ENCODE data around the gene KMT2B.
"Not testable (repeated sequence)": the region's sequence is repeated elsewhere in the genome, so short reads cannot be mapped to it uniquely, and the experiment has no call there.

KMT2B gene, protein sequence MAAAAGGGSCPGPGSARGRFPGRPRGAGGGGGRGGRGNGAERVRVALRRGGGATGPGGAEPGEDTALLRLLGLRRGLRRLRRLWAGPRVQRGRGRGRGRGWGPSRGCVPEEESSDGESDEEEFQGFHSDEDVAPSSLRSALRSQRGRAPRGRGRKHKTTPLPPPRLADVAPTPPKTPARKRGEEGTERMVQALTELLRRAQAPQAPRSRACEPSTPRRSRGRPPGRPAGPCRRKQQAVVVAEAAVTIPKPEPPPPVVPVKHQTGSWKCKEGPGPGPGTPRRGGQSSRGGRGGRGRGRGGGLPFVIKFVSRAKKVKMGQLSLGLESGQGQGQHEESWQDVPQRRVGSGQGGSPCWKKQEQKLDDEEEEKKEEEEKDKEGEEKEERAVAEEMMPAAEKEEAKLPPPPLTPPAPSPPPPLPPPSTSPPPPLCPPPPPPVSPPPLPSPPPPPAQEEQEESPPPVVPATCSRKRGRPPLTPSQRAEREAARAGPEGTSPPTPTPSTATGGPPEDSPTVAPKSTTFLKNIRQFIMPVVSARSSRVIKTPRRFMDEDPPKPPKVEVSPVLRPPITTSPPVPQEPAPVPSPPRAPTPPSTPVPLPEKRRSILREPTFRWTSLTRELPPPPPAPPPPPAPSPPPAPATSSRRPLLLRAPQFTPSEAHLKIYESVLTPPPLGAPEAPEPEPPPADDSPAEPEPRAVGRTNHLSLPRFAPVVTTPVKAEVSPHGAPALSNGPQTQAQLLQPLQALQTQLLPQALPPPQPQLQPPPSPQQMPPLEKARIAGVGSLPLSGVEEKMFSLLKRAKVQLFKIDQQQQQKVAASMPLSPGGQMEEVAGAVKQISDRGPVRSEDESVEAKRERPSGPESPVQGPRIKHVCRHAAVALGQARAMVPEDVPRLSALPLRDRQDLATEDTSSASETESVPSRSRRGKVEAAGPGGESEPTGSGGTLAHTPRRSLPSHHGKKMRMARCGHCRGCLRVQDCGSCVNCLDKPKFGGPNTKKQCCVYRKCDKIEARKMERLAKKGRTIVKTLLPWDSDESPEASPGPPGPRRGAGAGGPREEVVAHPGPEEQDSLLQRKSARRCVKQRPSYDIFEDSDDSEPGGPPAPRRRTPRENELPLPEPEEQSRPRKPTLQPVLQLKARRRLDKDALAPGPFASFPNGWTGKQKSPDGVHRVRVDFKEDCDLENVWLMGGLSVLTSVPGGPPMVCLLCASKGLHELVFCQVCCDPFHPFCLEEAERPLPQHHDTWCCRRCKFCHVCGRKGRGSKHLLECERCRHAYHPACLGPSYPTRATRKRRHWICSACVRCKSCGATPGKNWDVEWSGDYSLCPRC (N-terminal part only)

DNA sequence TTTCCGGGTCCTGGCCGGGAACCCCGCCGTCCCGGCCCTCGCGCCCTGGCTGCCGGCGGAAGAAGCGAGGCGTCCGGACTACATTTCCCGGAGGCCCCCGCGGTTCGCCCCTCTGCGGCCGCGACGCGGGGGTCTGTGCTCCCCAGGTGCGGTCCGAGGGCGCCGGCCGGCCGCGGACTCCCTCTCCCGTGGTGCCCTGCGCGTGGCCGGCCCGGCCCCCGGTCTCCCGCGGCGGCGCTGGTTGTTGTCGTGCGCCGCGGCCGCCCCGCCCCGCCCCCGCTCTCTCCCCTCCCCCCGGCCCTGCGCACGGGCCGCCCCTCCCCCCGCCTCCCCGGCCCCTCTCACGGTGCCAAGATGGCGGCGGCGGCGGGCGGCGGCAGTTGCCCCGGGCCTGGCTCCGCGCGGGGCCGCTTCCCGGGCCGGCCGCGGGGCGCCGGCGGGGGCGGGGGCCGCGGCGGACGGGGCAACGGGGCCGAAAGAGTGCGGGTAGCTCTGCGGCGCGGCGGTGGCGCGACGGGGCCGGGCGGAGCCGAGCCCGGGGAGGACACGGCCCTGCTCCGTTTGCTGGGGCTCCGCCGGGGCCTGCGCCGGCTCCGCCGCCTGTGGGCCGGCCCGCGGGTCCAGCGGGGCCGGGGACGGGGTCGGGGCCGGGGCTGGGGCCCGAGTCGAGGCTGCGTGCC, at the start of gene KMT2B:
TSS of gene KMT2B (plus strand) at position 339 of the 680 bp plus-strand sequence. CDS start at position 355, 16 bp downstream.
- peak within 1 kb of the TSS; percentile 53 for H2AFZ ChIP-seq (ENCODE audit: low read length, unreplicated experiment)
- H3K36me3 ChIP-seq (ENCODE audit: insufficient read depth, low read length): no peaks in the 10 kb centered on the region
- no peaks in the 10 kb centered on the region for H3K27me3 ChIP-seq (ENCODE audit: insufficient read depth, low read length)
- H3K27ac ChIP-seq (ENCODE audit: low read depth, low read length): peak within 1 kb of the TSS; percentile 60
- peaks cover 4% of the 10 kb centered on the region for H3K4me1 ChIP-seq (ENCODE audit: control insufficient read depth, insufficient read depth, low read length, unreplicated experiment)
- peak within 1 kb of the TSS; percentile 88 for H3K4me3 ChIP-seq (ENCODE audit: low read depth, low read length)
- peaks cover 24% of the 10 kb centered on the region for H3K79me2 ChIP-seq (ENCODE audit: control insufficient read depth, insufficient read depth, low read length, unreplicated experiment)

DNA sequence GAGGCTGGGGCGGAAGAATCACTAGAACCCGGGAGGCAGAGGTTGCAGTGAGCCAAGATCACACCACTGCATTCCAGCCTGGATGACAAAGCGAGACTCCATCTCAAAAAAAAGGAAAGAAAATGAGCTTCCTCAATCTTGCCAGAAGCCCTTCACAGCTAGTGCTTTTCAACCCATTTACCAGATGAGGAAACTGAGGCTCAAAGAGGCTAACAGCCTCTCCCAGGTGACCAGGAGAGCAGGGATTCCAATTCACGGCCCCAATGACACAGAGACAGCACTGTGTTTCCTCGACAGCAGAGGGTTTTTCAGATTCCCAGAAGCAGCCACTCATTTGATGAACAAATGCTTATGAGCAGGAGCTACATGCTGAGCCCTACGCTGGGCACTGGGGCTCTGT, 48.2 kb upstream of the KMT2B start:
- H3K36me3 ChIP-seq (ENCODE audit: insufficient read depth, low read length): no peaks in the 10 kb centered on the region
- H3K27ac ChIP-seq (ENCODE audit: low read depth, low read length): no peak overlapping the region
- no peaks in the 10 kb centered on the region for H3K79me2 ChIP-seq (ENCODE audit: control insufficient read depth, insufficient read depth, low read length, unreplicated experiment)
- H3K4me1 ChIP-seq (ENCODE audit: control insufficient read depth, insufficient read depth, low read length, unreplicated experiment): no peaks in the 10 kb centered on the region
- no peak overlapping the region for H2AFZ ChIP-seq (ENCODE audit: low read length, unreplicated experiment)
- peaks cover 10% of the 10 kb centered on the region for H3K27me3 ChIP-seq (ENCODE audit: insufficient read depth, low read length)
- no peak overlapping the region for H3K4me3 ChIP-seq (ENCODE audit: low read depth, low read length)

DNA sequence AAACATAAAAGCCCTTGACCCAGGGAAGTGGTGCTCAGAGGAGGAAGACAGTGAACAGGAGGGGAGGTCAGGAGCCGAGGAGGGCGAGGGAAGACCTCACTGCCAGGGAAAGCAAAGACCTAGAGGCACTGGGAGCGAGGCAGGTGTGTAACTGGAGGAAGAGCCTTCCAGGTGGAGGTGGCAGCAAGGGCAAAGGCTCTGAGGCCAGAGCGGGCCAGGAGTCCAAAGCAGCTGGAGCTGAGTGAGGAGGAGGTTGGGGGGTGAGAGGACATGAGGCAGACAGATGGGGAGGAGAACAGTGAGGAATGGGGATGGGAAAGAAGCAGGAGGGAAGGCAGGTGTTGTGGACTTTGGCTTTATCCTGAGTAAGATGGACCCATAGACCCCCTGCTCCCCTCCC, 47.8 kb upstream of the KMT2B start:
- Histone ChIP-seq H3K4me1 (ENCODE audit: control insufficient read depth, insufficient read depth, low read length, unreplicated experiment) (no peaks in the 10 kb centered on the region), H3K27me3 (ENCODE audit: insufficient read depth, low read length) (peaks cover 10% of the 10 kb centered on the region), H3K79me2 (ENCODE audit: control insufficient read depth, insufficient read depth, low read length, unreplicated experiment) (no peaks in the 10 kb centered on the region), H3K4me3 (ENCODE audit: low read depth, low read length) (no peak overlapping the region), H3K36me3 (ENCODE audit: insufficient read depth, low read length) (no peaks in the 10 kb centered on the region), H2AFZ (ENCODE audit: low read length, unreplicated experiment) (no peak overlapping the region), H3K27ac (ENCODE audit: low read depth, low read length) (no peak overlapping the region)

DNA sequence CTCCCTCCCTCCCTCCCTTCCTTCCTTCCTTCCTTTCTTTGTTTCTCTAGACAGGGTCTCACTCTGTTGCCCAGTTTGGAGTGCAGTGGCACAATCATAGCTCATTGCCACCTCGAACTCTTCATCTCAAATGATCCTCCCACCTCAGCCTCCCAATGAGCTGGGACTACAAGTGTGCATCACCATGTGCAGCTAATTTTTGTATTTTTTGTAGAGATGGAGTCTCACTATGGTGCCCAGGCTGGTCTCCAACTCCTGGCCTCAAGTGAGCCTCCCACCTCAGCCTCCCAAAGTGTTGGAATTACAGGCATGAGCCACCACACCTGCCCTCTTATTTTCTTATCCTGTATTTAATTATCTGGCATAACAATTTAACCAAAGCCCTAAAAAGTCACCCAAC, 47.1 kb upstream of the KMT2B start:
- H3K4me3 ChIP-seq (ENCODE audit: low read depth, low read length): no peak overlapping the region
- H2AFZ ChIP-seq (ENCODE audit: low read length, unreplicated experiment): no peak overlapping the region
- no peaks in the 10 kb centered on the region for H3K36me3 ChIP-seq (ENCODE audit: insufficient read depth, low read length)
- no peak overlapping the region for H3K27ac ChIP-seq (ENCODE audit: low read depth, low read length)
- H3K4me1 ChIP-seq (ENCODE audit: control insufficient read depth, insufficient read depth, low read length, unreplicated experiment): no peaks in the 10 kb centered on the region
- peaks cover 10% of the 10 kb centered on the region for H3K27me3 ChIP-seq (ENCODE audit: insufficient read depth, low read length)
- H3K79me2 ChIP-seq (ENCODE audit: control insufficient read depth, insufficient read depth, low read length, unreplicated experiment): no peaks in the 10 kb centered on the region

DNA sequence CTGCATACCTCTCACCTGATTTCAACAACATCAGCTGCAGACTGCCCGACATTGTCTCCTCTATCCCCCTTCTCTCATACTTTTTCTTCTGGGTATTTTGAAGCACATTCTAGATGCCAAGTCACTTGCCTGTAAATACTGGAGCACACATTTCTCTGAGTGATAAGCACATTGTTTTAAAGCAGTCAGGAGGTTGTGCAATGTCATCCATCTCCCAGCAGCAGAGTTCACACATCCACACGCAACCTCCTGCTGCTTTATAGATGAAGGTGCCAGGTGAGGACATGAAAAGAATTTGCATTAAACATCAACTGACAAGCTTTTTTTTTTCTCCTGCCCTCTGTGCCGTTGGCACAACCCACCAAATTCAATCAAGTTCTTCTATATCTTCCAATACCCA, 46.0 kb upstream of the KMT2B start:
- Histone ChIP-seq H3K79me2 (ENCODE audit: control insufficient read depth, insufficient read depth, low read length, unreplicated experiment) (no peaks in the 10 kb centered on the region), H3K27me3 (ENCODE audit: insufficient read depth, low read length) (peaks cover 10% of the 10 kb centered on the region), H3K4me1 (ENCODE audit: control insufficient read depth, insufficient read depth, low read length, unreplicated experiment) (no peaks in the 10 kb centered on the region), H3K36me3 (ENCODE audit: insufficient read depth, low read length) (no peaks in the 10 kb centered on the region), H3K27ac (ENCODE audit: low read depth, low read length) (no peak overlapping the region), H3K4me3 (ENCODE audit: low read depth, low read length) (no peak overlapping the region), H2AFZ (ENCODE audit: low read length, unreplicated experiment) (no peak overlapping the region)

DNA sequence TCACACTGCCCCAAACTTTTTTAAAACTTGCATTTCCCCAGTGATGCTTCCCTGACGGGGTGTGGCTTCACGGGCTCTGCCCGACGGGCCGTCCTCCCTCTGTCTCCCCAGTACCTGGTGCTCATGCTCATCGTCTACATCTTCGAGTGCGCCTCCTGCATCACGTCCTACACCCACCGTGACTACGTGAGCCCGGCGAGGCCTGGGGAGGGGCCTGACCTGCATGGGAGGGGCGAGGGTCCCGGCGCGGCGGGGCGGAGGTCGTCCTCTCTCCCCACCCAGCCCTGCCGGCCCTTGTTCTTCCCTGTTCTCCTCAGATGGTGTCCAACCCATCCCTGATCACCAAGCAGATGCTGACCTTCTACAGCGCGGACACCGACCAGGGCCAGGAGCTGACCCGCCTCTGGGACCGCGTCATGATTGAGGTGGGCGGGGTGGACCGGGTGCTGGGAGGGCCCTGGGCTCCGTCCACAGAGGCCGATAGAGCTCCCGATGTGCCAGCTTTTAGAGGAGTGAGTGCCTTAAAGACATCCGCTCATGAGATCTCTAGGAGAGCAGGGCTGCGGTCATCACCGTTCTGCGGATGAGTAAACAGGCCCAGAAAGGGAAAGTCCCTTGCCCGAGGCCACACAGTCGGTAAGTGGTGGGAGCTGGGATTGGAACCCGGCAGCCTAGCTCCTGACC, 44.5 kb upstream of the KMT2B start:
- H3K27ac ChIP-seq (ENCODE audit: low read depth, low read length): no peak overlapping the region
- H3K27me3 ChIP-seq (ENCODE audit: insufficient read depth, low read length): peaks cover 10% of the 10 kb centered on the region

DNA sequence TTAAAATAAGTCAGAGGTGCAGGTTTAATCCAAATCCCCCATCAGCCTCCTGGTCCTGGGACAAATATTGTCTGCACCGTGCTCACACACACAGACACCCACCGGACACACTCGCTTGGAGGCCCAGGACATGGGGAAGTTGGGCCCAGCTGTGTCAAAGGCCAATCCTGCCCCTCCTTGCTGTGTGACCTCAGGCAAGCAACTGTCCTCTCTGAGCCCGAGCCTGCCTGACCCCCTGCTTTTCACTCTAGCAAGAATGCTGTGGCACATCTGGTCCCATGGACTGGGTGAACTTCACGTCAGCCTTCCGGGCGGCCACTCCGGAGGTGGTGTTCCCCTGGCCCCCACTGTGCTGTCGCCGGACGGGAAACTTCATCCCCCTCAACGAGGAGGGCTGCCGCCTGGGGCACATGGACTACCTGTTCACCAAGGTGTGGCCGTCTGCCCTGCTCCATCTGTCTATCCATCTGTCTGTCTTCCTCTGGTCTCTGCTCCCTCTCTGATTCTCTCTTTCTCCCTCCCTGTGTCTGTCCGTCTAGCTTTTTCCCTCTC, 42.1 kb upstream of the KMT2B start:
- H3K79me2 ChIP-seq (ENCODE audit: control insufficient read depth, insufficient read depth, low read length, unreplicated experiment): no peaks in the 10 kb centered on the region

More for the DNA sequence above, 44.5 kb upstream of the KMT2B start:
- H3K4me1 ChIP-seq (ENCODE audit: control insufficient read depth, insufficient read depth, low read length, unreplicated experiment): no peaks in the 10 kb centered on the region
- H3K79me2 ChIP-seq (ENCODE audit: control insufficient read depth, insufficient read depth, low read length, unreplicated experiment): no peaks in the 10 kb centered on the region
- H2AFZ ChIP-seq (ENCODE audit: low read length, unreplicated experiment): peak overlapping the region; percentile 31
- H3K36me3 ChIP-seq (ENCODE audit: insufficient read depth, low read length): no peaks in the 10 kb centered on the region
- peak overlapping the region; percentile 75 for H3K4me3 ChIP-seq (ENCODE audit: low read depth, low read length)

DNA sequence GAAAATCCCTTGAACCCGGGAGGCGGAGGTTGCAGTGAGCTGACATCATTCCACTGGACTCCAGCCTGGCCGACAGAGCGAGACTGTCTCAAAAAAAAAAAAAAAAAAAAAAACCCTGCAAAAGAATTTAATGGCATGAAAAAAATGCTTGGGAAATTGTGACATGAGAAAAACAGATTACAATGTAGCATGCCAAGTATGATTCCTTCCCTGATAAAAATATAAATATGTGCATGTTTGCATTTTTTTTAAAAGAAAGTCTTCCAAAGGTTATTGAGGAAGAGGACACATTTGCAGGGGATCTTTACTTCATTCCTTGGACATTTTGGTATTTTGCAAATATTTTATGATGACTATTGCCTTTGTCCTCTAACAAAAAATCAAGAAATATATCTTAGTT, 28.0 kb upstream of the KMT2B start:
- no peak overlapping the region for H2AFZ ChIP-seq (ENCODE audit: low read length, unreplicated experiment)
- H3K27ac ChIP-seq (ENCODE audit: low read depth, low read length): no peak overlapping the region
- no peaks in the 10 kb centered on the region for H3K4me1 ChIP-seq (ENCODE audit: control insufficient read depth, insufficient read depth, low read length, unreplicated experiment)
- no peak overlapping the region for H3K4me3 ChIP-seq (ENCODE audit: low read depth, low read length)
- no peaks in the 10 kb centered on the region for H3K79me2 ChIP-seq (ENCODE audit: control insufficient read depth, insufficient read depth, low read length, unreplicated experiment)
- H3K36me3 ChIP-seq (ENCODE audit: insufficient read depth, low read length): no peaks in the 10 kb centered on the region
- no peaks in the 10 kb centered on the region for H3K27me3 ChIP-seq (ENCODE audit: insufficient read depth, low read length)

More for the DNA sequence above, 42.1 kb upstream of the KMT2B start:
- Histone ChIP-seq H3K4me3 (ENCODE audit: low read depth, low read length) (no peak overlapping the region), H3K36me3 (ENCODE audit: insufficient read depth, low read length) (no peaks in the 10 kb centered on the region), H3K27me3 (ENCODE audit: insufficient read depth, low read length) (no peaks in the 10 kb centered on the region; the same call in 1 of the 2 replicates), H2AFZ (ENCODE audit: low read length, unreplicated experiment) (no peak overlapping the region), H3K27ac (ENCODE audit: low read depth, low read length) (no peak overlapping the region), H3K4me1 (ENCODE audit: control insufficient read depth, insufficient read depth, low read length, unreplicated experiment) (no peaks in the 10 kb centered on the region)

DNA sequence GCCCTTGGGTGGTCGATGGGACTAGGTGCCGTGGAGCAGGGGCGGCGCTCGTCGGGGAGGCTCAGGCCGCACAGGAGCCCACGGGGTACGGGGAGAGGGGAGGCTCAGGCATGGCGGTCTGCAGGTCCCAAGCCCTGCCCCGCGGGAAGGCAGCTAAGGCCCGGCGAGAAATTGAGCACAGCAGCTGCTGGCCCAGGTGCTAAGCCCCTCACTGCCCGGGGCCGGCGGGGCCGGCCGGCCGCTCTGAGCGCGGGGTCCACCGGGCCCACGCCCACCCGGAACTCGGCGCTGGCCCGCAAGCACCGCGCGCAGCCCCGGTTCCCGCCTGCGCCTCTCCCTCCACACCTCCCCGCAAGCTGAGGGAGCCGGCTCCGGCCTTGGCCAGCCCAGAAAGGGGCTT, 26.7 kb upstream of the KMT2B start:
- not testable (repeated sequence) for H3K36me3 ChIP-seq (ENCODE audit: insufficient read depth, low read length); H3K4me3 ChIP-seq (ENCODE audit: low read depth, low read length); H2AFZ ChIP-seq (ENCODE audit: low read length, unreplicated experiment); H3K79me2 ChIP-seq (ENCODE audit: control insufficient read depth, insufficient read depth, low read length, unreplicated experiment); H3K4me1 ChIP-seq (ENCODE audit: control insufficient read depth, insufficient read depth, low read length, unreplicated experiment); H3K27me3 ChIP-seq (ENCODE audit: insufficient read depth, low read length); H3K27ac ChIP-seq (ENCODE audit: low read depth, low read length)
